Activated CD4-positive, alpha-beta T cell treated with anti-CD3 and anti-CD28 coated beads, Interleukin-2, Interleukin-4, amounts not matched to agents 100 ng/mL and 50 ng/mL, durations not matched to agents 16 hours and 8 hours (primary cell): ENCODE measurements around the gene PUM1.

ENCODE experiments used
- DNase-seq: peaks from one replicate; pipeline ENCODE4 v3.0.0-alpha.2; 2020; ENCODE audit warnings: low spot score

The PUM1 gene

GRCh38 chr1:30929135-30929889, 136.2 kb downstream of the PUM1 start:
- DNase-seq: peak; percentile 50

- DNase-seq: no peak
Measured at GRCh38 chr1:30928789-30929134, 136.8 kb downstream of the PUM1 start.

GRCh38 chr1:30928171-30928570, 137.3 kb downstream of the PUM1 start:
- DNase-seq: no peak

GRCh38 chr1:30927448-30927847, 138.1 kb downstream of the PUM1 start:
- no peak for DNase-seq

- no peak for DNase-seq
Measured at GRCh38 chr1:30923597-30923996, 141.9 kb downstream of the PUM1 start.

GRCh38 chr1:30920827-30921226, 144.7 kb downstream of the PUM1 start:
- no peak for DNase-seq

- DNase-seq: peak; percentile 35
Measured at GRCh38 chr1:30919025-30919881, 146.3 kb downstream of the PUM1 start.

- DNase-seq: no peak
Measured at GRCh38 chr1:30916296-30916695, 149.2 kb downstream of the PUM1 start.

- DNase-seq: no peak
Measured at GRCh38 chr1:30915491-30916230, 149.9 kb downstream of the PUM1 start.

GRCh38 chr1:30914931-30915330, 150.6 kb downstream of the PUM1 start:
- DNase-seq: no peak

GRCh38 chr1:30914587-30914922, 151.0 kb downstream of the PUM1 start:
- DNase-seq: no peak

GRCh38 chr1:30912913-30913652, 152.4 kb downstream of the PUM1 start:
- no peak for DNase-seq

- no peak for DNase-seq
Measured at GRCh38 chr1:30912224-30912623, 153.3 kb downstream of the PUM1 start.

GRCh38 chr1:30911059-30911954, 154.2 kb downstream of the PUM1 start:
- DNase-seq: peak; percentile 54

- no peak for DNase-seq
Measured at GRCh38 chr1:30909365-30910068, 156.0 kb downstream of the PUM1 start.

- DNase-seq: no peak
Measured at GRCh38 chr1:30908696-30909364, 156.7 kb downstream of the PUM1 start, which contains the start of gene SDC3. Gene SDC3 (minus strand): TSS chr1:30908758. CDS start chr1:30908586, 172 bp downstream.

GRCh38 chr1:30908316-30908695, 157.2 kb downstream of the PUM1 start:
- no peak for DNase-seq

- no peak for DNase-seq
Measured at GRCh38 chr1:30907481-30908315, 157.8 kb downstream of the PUM1 start.
